Cardiac muscle cell (in vitro differentiated cells and primary cell): Measurements from ENCODE around the gene UTS2R. TPM values are rescaled to one million over a fixed set of nuclear protein-coding genes. Genes with fewer than 3 reads are reported as not detected.
"Not testable (repeated sequence)": the region's sequence is repeated elsewhere in the genome, so short reads cannot be mapped to it uniquely, and the experiment has no call there.

Source experiments
- DNase-seq, 2 donors: peaks; one replicate each; pipeline versions ENCODE4 v3.0.0 to v3.0.0-alpha.2; 2010 to 2017; ENCODE audit warnings: low read depth in 1 of 2, low spot score in 1 of 2
- H3K27ac ChIP-seq: fragments of 200-600 bp; sonication (generic); 2 replicates; pipeline ENCODE4 v1.5.1; 2016
- H3K27me3 ChIP-seq: fragments of 200-600 bp; sonication (generic); 2 replicates; pipeline ENCODE4 v1.6.0; 2016; ENCODE audit warnings: control low read depth
- H3K36me3 ChIP-seq: fragments of 200-600 bp; sonication (generic); 2 replicates; pipeline ENCODE4 v1.5.1; 2016; ENCODE audit warnings: control low read depth
- H3K4me1 ChIP-seq: fragments of 200-600 bp; sonication (generic); 2 replicates; pipeline ENCODE4 v1.8.1; 2017; ENCODE audit warnings: low read depth, mild to moderate bottlenecking, mixed run types
- H3K4me3 ChIP-seq: fragments of 200-600 bp; sonication (generic); 2 replicates; pipeline ENCODE4 v1.5.1; 2016; ENCODE audit warnings: mild to moderate bottlenecking
- H3K9me3 ChIP-seq: fragments of 200-600 bp; sonication (generic); 2 replicates; pipeline ENCODE4 v1.5.1; 2017; ENCODE audit warnings: low read depth, mild to moderate bottlenecking, control low read depth
- CTCF ChIP-seq: IDR thresholded peaks from 2 replicates; pipeline ENCODE4 v1.5.1; 2012; ENCODE audit warnings: low read depth, mild to moderate bottlenecking, low read length
- polyA plus RNA-seq: library from polyadenylated mRNA; unstranded; fragments of >200 nt; fragmentation: Nextera tagmentation; extraction: Ambion mirVana; gene quantifications from 2 replicates; pipeline ENCODE4 v1.2.1, GENCODE V29; 2016
- total RNA-seq: library from RNA; depleted of rRNA; stranded (reverse); fragments of >200 nt; gene quantifications from 2 replicates; pipeline ENCODE4 v1.2.3, GENCODE V29; 2016

Gene UTS2R
- total and polyA plus RNA-seq, 2 experiments from 2014 or later, result 4.1 to 10.8 TPM

- no peak for TF ChIP-seq CTCF
- Histone ChIP-seq H3K36me3 (no peaks in the 10 kb centered on the region), H3K27ac (peak overlapping the region; percentile 22), H3K27me3 (no peaks in the 10 kb centered on the region), H3K4me3 (no peak overlapping the region), H3K9me3 (no peaks in the 10 kb centered on the region), H3K4me1 (no peaks in the 10 kb centered on the region)
- no peak for DNase-seq
These were observed 26.2 kb upstream of the UTS2R start for GRCh38 chr17:82345151-82345976.

GRCh38 chr17:82346342-82347300 lies 24.9 kb upstream of the UTS2R start:
- no peak for TF ChIP-seq CTCF
- Histone ChIP-seq H3K36me3 (no peaks in the 10 kb centered on the region), H3K4me1 (no peaks in the 10 kb centered on the region), H3K27ac (no peak overlapping the region), H3K27me3 (no peaks in the 10 kb centered on the region), H3K4me3 (no peak overlapping the region), H3K9me3 (no peaks in the 10 kb centered on the region)
- no peak for DNase-seq

GRCh38 chr17:82347994-82348393 lies 23.6 kb upstream of the UTS2R start:
- H3K4me1 ChIP-seq, H3K27me3 ChIP-seq, H3K36me3 ChIP-seq, H3K9me3 ChIP-seq, H3K4me3 ChIP-seq, DNase-seq, H3K27ac ChIP-seq: not testable (repeated sequence)

GRCh38 chr17:82348434-82348833 lies 23.1 kb upstream of the UTS2R start:
- no peak overlapping the region for H3K4me3 ChIP-seq
- no peak for DNase-seq
- H3K27me3 ChIP-seq, result no peaks in the 10 kb centered on the region
- no peaks in the 10 kb centered on the region for H3K9me3 ChIP-seq
- H3K27ac ChIP-seq, result no peak overlapping the region
- H3K36me3 ChIP-seq, result no peaks in the 10 kb centered on the region
- H3K4me1 ChIP-seq, result no peaks in the 10 kb centered on the region
- TF ChIP-seq CTCF, result no peak

GRCh38 chr17:82348866-82349265 lies 22.7 kb upstream of the UTS2R start:
- Histone ChIP-seq H3K27me3 (no peaks in the 10 kb centered on the region), H3K4me3 (no peak overlapping the region), H3K4me1 (no peaks in the 10 kb centered on the region), H3K9me3 (no peaks in the 10 kb centered on the region), H3K27ac (no peak overlapping the region), H3K36me3 (no peaks in the 10 kb centered on the region)
- no peak for TF ChIP-seq CTCF
- peak in 1 of 2 donors; percentile 18 for DNase-seq
